HG03060 (cell line): ENCODE measurements around the gene APBA2.

Source experiments
- ATAC-seq: cut with Tn5 transposase; IDR thresholded peaks from one replicate; pipeline ENCODE4 v1.9.1; 2021; ENCODE audit warnings: low read depth, moderate number of reproducible peaks; ENCODE audit not compliant: unreplicated experiment

Gene APBA2

DNA sequence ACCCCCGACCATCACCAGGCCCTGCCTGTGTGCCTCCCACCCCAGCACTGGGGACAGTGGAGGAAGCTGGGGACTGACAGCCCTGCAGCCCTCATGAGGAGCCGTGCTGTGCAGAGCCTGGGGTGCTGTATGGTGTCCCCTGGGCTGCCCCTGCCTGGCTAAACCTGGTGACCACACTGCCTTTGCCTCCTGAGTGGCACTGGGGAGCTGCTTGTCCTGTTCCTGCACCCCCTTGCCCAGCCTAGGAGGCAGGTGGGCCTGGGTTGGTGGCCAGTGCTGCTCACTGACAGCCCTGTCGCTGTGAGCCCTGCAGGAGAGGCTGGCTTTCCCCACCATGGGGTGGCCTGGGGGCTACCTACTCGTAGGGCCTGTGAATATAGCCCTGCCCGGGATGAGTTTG, 224.4 kb downstream of the APBA2 start:
- ATAC-seq, result no peak

DNA sequence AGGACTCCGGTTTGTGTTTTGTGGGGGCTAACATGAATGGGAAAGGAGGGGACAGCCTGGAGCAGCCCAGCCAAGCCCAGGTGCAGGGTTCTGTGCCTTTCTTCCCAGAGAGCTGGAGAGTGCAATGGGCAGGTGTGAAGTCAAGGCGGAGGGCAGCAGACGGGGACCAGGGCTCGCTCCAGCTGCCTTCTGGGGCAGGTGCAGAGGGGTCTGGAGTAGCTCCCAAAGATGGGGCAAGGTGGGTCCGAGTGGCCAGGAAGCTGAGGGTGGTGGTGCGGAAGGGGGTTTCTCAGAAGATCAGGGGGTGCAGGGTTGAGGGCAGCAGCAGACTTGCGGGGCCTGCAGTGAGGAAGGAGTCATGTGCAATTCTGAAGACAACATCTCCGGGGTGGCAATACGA, 225.0 kb downstream of the APBA2 start:
- no peak for ATAC-seq

DNA sequence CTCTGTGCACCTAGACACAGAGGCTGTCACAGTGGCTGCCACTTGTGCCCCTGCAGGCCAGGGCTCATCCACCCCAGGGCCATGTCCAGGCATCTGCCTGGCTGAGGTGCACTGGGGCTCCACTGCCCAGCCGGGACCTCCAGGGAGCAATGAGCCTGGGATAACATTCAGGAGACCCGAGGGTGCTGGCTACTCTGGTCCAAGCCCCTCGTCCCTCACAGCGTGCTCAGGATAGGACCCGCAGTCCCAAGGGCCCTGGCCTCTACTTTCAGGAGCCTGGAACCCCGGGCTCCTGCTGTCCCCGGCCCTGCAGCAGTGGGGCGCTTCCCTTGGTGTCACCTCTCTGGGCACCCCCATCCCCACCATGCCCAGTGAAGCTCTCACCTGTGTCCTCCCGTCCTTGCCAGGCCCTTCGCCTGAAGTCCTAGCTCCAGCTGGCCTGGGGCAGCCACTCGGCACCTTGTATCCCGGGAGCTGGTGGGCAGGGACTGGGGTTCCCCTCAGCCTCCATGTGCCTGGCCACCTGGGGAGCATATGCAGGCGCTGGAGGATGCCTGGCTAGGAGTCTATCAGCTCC, 226.0 kb downstream of the APBA2 start:
- ATAC-seq, result no peak

DNA sequence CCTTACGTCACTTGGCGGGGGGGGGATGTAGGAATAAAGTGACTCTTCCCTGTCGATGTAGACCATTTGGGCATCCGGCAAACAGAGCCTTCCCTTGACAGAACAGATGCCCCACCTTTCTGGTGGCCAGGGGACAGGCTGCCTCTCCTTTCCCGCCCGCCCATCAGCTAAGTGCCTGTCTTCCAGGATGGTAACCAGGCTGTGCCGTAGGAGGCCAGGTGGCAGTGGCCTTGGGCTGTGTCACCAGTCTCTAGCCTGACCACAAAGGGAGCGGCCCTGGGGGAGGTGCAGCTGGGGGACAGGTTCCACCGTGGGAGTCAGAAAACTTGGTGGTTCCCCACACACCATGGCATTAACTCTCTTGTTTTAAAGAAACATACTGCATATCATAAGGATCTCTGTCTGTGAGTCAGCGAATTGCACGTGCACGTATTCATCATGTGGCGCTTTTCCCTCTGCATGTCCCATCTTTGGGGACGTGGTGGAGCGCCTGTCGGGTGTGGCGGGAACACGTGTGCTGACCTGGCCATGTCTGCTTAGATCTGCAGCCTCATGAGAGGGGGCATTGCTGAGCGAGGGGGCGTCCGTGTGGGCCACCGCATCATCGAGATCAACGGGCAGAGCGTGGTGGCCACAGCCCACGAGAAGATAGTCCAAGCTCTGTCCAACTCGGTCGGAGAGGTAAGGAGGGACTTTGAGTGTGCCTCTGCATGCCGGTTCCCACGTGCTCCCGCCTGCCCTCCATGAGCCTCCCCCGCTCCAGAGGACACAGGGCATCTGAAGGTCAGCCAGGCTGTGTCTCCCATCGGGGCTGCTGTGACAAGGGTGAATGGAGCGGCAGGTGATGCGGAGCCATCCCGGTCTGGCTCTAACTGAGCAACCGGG, 227.8 kb downstream of the APBA2 start:
- ATAC-seq, result no peak

DNA sequence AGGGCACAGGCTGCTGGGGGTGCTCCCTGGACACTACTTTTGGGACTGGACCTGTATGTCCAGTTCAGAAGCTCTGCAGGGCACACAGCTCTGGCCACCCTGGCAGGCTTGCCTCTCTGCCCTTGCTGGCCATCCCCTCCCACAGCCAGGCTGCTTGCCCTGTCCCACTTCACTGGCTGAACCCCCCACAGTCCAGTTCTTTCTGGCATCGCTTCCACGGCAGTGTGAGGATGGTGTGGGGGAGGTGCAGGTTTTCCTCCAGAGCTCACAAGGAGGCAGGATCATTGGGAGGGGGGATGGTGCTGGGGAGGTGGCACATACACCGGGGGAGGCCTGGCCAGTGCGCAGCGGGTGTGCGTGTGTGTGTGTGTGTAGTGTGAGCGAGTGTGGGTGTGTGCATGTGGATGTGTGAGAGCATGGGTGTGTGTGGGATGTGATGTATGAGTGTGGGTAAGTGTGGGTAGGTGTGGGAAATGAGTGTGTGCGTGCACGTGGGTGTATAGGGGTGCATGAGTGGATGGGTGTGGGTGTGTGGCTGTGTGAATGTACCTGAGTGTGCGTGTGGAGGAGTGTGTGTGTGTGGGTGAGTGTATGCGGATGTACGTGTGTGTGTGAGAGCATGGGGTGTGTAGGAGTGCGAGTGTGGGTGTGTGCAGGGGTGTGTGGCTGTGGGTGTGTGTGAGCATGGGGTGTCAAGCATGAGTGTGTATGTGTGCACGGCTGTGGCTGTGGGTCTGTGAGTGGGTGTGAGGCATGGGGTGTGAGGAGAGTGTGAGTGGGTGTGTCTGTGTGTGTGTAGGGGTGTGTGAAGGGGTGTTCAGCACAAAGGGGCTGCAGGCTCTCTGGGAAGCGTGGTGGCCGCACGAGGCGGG, 228.7 kb downstream of the APBA2 start:
- no peak for ATAC-seq

DNA sequence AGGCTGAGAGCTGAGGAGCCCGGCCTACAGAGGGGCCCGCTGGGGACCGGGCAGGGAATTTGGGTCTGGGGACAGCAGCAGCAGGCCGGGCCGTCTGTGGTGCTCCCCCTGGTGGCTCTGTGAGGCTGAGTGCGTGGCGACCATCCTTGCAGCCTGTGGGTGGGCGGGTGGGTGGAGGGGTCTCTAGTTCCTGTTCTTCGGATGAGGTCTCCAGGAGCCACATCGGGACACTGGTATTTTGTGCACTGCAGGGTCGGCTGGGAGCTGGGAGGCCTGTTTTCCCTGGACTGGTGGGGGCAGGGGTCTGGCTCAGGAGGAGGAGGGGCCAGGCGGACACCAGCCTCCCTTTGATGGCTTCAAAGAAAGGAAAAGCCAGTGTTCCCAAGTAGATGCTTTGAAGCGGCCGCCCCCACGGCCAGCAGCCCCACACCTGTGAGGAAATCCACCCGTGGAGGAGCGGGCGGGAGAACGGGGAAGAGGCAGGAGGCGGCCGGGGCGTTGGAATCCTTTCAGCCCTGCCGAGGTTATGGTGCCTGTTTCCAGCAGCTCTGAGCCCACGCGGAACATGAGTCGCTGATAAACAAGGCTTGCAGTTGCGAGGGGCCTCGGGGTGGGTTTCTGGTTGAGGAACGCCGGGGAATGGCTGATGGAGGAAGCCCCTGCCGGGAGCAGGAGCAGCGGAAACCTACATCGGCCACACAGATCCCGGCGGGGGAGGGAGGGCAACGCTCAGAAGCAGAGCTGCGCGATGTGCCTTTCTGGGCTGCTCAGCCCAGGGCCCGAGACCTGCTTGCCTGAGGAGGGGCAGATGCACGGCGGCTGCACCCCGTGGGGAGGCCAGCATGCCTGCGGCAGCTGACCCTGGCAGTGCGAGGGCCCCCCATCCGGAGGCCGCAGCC, 229.6 kb downstream of the APBA2 start:
- no peak for ATAC-seq

DNA sequence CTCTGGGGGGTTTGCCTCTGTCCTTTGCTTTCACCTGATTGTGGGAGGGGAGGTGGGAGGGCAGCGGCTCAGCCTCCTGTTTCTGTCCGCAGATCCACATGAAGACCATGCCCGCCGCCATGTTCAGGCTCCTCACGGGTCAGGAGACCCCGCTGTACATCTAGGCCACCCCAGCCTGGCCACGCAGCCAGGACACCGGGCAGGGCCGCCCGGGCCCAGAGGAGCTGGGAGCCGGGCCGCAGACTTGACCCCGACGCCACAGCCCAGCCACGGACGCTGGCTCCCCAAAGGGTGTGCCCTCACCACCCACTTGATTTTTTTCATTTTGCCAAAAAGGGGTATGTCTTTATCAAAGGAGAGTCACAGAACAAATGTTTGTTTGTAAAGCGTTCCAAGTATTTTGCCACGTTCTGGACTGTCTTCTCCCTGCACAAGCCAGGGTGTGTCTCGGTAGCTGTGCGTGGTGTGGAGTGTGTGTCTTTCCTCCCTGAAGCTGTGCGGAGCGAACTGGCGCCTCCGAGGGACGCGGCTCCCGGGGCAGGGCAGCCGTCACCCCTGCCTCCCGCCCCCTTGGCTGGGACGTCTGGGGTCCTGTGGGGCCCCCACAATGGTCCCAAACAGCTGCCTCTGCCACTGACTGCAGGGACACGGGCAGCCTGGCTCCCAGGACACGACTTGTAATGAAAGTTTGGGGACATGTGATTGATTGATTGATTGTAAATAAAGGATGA, 231.4 kb downstream of the APBA2 start:
- no peak for ATAC-seq

DNA sequence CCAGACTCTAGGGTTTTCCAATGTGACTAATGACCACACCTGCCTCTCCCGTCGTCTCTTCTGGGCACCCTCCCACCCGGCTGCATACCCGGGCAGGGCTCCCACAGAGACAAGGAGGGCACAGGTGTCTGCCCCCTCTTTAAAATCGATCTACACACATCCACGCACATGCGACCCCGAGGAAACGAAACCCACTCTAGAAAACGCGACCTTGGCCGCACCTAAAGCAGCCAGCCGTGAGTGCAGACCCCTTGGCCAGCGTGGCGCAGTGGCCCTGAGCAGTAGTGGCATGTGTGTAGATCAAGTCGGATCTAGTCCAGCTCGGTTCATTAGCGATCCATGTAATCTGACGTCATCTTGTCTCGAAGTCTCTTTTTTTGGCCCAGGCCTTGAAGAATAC, 232.0 kb downstream of the APBA2 start:
- ATAC-seq, result no peak

DNA sequence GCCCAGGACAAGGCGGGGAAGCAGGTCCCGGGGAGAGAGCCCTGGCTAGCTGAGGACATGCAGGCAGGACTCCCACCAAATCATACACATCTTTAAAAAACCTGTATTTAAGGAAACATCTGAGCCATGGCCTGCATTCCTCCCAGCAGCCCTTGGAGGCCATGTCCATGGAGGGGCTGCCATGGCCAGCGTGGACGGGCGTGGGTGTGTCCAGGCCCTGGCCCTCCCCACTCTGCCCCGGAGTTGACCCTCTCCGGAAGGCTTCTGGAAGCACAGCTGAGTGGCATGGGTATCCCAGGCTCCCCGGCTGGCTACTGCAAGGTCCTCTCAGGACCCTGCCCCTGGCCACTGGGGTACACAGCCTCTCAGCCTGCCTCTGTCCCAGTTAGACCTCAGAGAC, 234.1 kb downstream of the APBA2 start:
- no peak for ATAC-seq

DNA sequence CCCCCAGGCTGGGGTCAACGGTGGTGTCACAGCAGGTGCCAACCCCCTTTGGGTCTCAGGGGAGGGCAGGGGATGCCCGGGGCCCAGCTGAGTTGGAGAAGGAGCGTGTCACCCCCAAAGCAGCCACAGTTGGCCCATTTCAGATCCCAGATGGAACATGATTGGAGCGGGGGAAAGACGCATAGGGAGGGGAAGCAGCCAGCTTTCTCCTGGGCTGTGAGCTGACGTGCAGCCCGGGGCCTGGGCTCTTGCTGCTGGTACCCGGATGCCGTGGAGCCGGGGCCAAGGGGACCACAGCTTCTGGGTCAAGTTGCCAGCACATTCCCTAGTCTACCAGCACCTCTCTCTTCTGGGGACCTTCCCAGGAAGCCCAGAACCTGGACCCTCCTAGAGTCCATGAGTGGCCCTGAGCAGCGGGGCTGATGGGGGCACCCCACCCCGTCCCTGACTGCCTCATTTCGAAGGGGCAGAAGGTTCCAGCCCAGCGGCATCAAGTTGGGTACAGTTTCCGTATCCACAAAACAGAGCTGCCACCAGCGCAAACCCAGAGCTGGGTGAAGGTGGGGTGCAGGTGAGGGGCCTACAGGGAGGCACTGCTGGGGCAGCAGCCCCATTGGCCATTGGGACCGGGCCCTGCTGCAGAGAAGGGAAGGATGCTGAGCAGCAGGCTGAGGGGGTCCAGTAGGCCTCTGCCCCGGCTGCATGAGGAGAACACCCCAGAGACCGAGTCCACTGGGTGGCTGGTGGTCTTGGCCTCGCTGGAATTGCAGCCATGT, 235.0 kb downstream of the APBA2 start:
- no peak for ATAC-seq

DNA sequence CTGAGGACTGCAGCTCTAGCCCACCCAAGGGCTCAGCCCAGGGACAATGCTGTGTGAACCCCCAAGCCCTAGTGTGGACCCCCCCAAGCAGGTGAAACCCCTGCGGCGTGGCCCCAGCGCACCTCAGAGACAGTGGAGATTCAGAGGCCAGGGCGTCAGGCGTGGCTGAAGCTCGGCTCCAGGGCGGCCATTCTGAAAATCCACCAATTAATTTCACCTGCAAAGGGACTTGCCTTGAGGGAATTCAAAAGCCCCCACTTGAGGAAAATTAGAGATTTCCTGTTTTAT, 235.5 kb downstream of the APBA2 start:
- no peak for ATAC-seq

DNA sequence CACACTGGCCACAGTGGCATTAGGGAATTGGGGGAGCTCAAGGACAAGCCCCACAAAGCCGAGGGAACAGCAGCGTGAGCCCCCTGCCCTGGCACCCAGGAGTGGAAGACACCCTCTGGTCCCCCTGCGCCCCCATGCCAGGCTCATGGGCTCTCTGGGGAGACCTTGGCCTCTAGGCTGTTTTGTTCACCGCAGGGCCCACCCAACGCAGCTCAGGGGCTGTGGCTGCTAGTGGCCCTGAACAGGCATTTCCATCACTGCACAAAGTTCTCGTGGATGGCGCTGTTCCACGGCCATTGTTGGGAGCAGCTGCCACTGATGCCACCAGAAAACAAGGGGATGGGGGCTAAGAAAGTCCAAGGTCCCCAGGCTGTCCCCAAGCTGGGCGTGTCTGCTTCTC, 236.1 kb downstream of the APBA2 start:
- ATAC-seq, result no peak

DNA sequence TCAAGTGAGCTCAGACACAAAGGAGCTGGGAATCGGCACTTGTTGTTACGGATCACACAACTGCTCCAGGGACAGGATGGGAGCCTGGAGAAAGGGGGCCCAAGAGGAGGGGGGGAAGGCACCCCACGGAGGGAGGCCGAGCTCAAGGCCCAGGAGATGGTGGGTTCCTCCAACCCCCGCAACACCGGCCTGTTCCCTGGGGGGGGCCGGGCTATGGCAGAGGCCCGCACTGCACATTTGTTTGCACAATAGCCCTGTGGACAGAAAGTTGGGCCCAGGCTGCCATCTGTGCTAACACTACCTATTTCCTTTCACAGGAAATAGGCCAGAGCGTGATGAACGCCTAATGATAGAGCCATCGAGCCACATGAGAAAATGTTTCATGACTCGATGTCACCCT, 236.7 kb downstream of the APBA2 start:
- ATAC-seq, result no peak

DNA sequence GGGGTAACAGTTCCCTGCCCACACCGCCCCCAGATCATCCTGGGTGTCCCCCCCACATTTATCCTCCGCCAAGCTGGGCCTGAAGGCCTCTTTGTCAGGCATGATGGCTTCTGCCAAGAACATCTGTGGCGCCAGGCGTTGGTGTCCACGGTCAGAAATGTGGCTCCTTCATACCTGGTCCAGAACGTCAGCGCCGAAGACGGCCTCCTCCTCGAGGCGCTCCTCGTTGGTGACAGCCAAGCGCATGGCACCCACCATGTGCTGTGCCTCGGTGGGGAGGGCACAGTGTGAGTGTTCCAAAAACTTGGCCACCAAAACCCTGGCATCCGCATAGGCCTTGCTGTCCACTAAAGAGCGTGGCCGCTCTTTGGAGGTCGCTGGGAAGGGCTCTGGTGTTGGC, 237.4 kb downstream of the APBA2 start:
- no peak for ATAC-seq

DNA sequence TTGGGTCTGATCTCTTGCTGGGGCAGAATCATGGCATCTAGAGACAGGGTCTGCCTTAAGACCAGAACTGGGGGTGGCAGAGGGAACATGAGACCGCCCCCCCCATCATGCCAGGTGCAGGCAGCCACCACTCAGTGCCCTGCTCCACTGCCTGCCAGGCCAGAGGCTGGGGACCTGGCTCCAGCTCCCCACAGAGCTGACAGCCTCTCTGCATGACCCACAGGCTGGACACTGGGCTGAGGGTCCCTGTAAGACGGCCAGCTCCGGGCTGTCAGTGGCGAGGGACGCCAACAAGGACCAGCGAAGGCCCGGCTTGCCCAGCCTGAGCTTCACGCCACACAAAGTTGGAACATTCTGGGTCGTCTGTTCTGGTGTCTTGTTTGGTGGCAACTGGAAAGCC, 238.2 kb downstream of the APBA2 start:
- no peak for ATAC-seq

DNA sequence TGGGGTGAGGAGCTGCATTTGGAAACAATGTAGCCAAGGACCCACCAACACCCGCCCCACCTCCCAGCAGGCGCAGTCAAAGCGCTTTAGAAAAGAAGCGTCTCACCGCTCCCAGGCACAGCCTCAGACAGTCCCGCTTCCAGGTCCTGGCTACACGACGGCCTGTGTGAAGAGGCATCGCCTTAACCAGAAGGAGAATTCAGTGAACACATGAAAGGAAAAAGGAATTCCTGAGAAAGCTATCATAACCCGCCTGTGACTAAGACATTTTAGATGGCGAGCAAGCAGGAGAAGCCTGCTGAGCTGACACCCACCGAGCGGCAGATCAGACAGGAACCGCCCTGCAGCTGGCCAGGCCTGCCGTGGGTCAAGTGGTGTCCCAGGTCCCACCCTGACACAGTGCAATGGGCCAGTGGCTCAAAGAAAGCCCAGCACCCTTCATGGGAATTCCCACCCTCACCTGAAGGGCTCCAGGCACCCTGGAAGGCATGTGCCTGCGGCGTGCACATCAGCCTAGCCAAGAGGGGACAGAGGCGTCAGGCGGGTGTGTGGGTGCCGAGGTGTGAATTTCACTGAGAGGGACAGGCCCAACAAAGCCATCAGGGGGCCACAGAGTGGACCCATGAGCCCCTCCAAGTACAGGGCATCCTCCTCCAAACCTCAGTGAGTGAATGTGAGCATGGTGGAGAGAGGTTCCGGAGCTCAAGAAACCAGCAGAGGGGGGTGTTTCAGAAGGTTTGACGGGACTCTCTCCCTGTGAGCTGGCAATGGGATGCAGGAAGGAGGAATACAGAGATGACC, 239.0 kb downstream of the APBA2 start:
- ATAC-seq, result no peak

DNA sequence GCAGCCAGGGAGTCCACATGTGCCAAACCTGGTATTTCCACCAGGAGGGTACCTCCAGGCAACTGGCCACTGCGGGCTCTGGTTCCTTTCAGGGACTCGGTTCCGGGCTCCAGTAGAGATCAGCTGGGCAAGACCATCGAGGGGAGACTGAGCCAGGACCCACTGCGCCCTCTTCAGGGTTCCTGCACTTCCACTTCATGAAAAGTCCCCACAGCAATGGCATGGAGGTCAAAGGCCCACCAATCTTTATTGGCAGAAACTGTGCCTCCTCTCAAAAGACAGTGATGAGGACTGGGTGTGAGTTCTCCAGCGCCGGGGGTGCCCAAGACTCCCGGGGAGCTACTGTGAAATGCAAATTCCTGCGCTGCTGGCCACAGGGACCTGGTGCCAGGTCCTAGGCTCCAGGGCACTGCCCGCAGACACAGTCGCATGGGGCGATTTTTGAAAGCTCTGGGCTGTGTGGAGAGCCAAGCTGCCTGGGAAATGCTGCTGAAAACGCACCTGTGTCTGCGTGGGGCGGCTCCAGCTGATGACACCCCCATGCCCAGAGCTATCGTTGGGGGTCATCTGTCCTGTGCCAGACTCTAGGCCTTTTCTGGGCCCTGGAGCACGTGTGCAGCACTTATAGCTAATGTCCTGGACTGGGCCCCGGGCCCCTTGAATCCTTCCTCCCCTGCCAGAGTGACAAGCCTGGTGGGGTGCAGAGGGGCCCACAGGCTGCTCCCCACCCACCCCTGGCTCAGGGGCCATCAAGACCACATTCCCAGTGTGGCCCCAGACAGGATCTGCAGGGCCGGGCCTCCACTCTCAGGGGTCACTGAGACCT, 239.8 kb downstream of the APBA2 start:
- ATAC-seq, result no peak

DNA sequence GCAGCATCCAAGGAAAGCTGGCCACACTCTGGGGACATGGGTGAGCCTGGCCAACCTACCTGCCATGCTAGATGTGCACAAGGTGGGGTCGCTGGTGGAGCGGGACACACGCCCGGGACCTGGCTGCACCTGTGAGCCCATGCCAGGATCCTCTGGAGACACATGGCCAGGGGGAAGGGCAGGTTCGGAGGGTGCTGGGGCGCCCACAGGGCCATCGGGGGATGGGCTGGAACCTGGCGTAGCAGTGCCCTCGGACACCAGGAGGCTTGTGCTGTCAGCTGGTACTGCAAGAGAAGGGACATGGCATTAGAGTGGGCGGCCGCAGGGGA, 240.4 kb downstream of the APBA2 start:
- no peak for ATAC-seq
